Measurements from ENCODE around the gene MEGF6. TPM values are rescaled to one million over a fixed set of nuclear protein-coding genes. Genes with fewer than 3 reads are reported as not detected.

The MEGF6 gene
- total and polyA plus RNA-seq, 9 of the 15 experiments (the other 6 are each of a cell fraction or from before 2014, with no cell fraction given) = 0.03 to 1.7 (median 0.24) TPM; not detected in 3

- TF ChIP-seq MGA (IDR thresholded peaks at IDR 0.05) (no peak), PPARD (CRISPR knock-in tag; IDR thresholded peaks at IDR 0.05) (no peak), REST (IDR thresholded peaks at IDR 0.05; ENCODE audit: borderline replicate concordance) (peak; percentile 68), REST (CRISPR knock-in tag; IDR thresholded peaks at IDR 0.05; ENCODE audit: low read depth) (no peak), ARNT (IDR thresholded peaks at IDR 0.05) (no peak), NONO (IDR thresholded peaks at IDR 0.05; ENCODE audit: low read depth in 2 of 2, low read length in 1 of 2) (no peak), BHLHE40 (IDR thresholded peaks at IDR 0.05; ENCODE audit: low read length) (peak; percentile 81)
Measured at GRCh38 chr1:3625151-3625907, 14.0 kb upstream of the MEGF6 start (continued).

Data from K562 (cell line).